Upper lobe of right lung (tissue), 1 donor: Measurements from ENCODE around the gene EFEMP1. TPM values are rescaled to one million over a fixed set of nuclear protein-coding genes. Genes with fewer than 3 reads are reported as not detected.

Experiments used
- ATAC-seq: fragments of 200-7000 bp; cut with Tn5 transposase; one replicate; pipeline ENCODE4 v1.9.1; 2020; ENCODE audit warnings: mild to moderate bottlenecking, moderate library complexity
- DNase-seq: peaks from one replicate; pipeline ENCODE4 v3.0.0-alpha.2; 2020
- H3K27ac ChIP-seq: fragments of 200-600 bp; one replicate; pipeline ENCODE4 v1.8.0; 2022
- H3K27me3 ChIP-seq: fragments of 200-600 bp; one replicate; pipeline ENCODE4 v1.8.0; 2022; ENCODE audit warnings: mild to moderate bottlenecking
- H3K36me3 ChIP-seq: fragments of 200-600 bp; one replicate; pipeline ENCODE4 v1.8.0; 2022
- H3K4me1 ChIP-seq: fragments of 200-600 bp; one replicate; pipeline ENCODE4 v1.8.0; 2022
- H3K4me3 ChIP-seq: fragments of 200-600 bp; one replicate; pipeline ENCODE4 v1.8.0; 2022; ENCODE audit warnings: mild to moderate bottlenecking
- H3K9me3 ChIP-seq: fragments of 200-600 bp; one replicate; pipeline ENCODE4 v1.8.0; 2022
- intact Hi-C: fragments of 100-400 bp; cut with DNase I; formaldehyde crosslinking; loops from one replicate; pipeline ENCODE4 v1.11.0; 2022
- total RNA-seq: library from RNA; stranded (reverse); fragmentation: NEBNext Ultra II Directional; extraction: Animal tissue kit (Norgen Biotek cat#: 25700); gene quantifications from one replicate; pipeline ENCODE4 v1.2.1, GENCODE V29; 2021
- TF ChIP-seq, protein P1 (sequence below): fragments of 200-600 bp; IDR thresholded peaks from one replicate; pipeline ENCODE4 v1.8.0; 2022; ENCODE audit warnings: antibody characterized with exemption
- donor health status: DM: no; HTN: yes; CAD: no; lungs with severe emphysema.

EFEMP1 gene
- total RNA-seq, 1 donor from 2014 or later: 301 TPM

DNA sequence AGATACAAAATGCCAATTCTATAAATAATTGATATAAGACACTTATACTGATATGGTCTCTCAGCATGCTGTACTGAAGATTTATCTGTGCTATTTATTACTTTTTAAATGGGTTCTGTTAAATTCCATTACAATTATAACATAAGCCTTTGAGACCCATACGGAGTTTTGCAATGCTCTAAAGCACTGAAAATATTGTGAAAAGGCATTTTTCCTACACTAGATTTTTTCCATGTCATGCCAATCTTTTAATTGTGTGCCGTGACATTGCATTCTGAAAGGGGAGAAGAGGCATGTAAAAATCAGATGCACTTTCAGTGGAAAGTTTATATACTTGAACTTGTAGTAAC, 46.5 kb downstream of the EFEMP1 start:
- Histone ChIP-seq H3K36me3 (peaks cover 42% of the 10 kb centered on the region), H3K9me3 (no peaks in the 10 kb centered on the region), H3K27ac (no peak overlapping the region), H3K27me3 (no peaks in the 10 kb centered on the region), H3K4me3 (no peak overlapping the region), H3K4me1 (no peaks in the 10 kb centered on the region)
- intact Hi-C loops: no loop called here
- DNase-seq (no peak), ATAC-seq (no peak)
- TF ChIP-seq, protein P1, sequence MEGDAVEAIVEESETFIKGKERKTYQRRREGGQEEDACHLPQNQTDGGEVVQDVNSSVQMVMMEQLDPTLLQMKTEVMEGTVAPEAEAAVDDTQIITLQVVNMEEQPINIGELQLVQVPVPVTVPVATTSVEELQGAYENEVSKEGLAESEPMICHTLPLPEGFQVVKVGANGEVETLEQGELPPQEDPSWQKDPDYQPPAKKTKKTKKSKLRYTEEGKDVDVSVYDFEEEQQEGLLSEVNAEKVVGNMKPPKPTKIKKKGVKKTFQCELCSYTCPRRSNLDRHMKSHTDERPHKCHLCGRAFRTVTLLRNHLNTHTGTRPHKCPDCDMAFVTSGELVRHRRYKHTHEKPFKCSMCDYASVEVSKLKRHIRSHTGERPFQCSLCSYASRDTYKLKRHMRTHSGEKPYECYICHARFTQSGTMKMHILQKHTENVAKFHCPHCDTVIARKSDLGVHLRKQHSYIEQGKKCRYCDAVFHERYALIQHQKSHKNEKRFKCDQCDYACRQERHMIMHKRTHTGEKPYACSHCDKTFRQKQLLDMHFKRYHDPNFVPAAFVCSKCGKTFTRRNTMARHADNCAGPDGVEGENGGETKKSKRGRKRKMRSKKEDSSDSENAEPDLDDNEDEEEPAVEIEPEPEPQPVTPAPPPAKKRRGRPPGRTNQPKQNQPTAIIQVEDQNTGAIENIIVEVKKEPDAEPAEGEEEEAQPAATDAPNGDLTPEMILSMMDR: no peak

DNA sequence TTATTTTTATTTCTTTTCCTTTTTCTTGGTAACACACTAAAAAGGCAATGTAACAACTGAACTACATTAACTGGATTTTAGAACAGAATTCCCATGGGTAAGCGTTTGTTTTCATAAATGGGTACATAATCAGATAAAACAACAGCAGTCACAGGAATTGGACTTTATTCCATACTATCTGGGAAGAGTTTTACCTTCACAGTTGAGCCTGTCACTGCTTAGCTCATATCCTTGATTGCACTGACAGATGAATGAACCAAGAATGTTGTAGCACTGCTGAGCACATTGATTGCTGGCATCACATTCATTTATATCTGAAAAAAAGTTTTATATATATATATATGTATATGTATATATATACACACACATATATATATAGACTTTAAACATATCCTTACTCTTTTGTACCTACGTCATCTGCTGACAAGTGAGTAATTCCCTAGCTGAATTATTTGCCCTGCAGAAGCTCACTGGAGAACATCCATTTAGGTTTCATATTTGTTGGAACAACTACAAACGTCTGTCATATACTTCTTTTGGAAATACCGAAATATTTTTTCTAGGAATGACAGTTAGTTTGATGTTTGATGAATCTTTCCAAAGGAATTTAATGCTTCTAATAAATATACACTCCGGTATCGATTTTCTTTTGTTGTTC, 47.0 kb downstream of the EFEMP1 start:
- DNase-seq (no peak), ATAC-seq (no peak)
- no peaks in the 10 kb centered on the region for H3K9me3 ChIP-seq
- H3K4me1 ChIP-seq: no peaks in the 10 kb centered on the region
- H3K27ac ChIP-seq: no peak overlapping the region
- H3K4me3 ChIP-seq: no peak overlapping the region
- peaks cover 42% of the 10 kb centered on the region for H3K36me3 ChIP-seq
- TF ChIP-seq, protein P1: no peak
- intact Hi-C loops: no loop called here
- no peaks in the 10 kb centered on the region for H3K27me3 ChIP-seq

DNA sequence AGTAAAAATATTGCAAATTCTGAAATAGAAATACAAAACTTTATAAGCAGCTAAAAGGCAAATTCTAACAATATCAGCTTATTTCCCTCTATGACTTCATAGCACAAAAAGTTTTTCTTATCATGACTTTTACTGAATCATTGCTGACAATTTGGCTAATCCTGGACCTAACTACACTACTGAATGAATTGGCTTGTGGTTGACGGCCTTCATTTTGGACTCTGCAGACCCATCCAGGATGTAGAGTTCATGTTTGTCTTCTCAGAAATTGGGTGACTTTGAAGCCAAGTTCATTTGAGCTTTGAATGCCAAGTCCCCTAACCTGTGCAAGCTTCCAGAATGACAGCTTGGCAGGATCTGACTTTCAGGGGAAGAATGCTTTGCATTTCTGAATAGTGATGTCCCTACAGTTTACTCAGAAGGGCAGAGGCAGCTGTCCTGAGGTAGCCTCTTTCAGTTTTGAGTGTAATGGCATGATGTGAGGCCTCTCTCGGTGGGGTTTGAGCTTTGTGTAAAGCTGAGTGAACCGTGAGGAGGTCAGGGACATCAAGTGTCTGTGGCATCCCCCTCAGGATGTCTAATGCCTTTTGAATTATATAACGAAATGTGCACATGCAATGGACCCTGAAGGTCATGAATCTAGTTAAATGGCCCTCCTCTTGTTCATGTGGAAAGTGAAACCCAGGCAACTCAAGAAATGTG, 48.0 kb downstream of the EFEMP1 start:
- H3K36me3 ChIP-seq: peaks cover 38% of the 10 kb centered on the region
- TF ChIP-seq, protein P1: no peak
- intact Hi-C loops: no loop called here
- H3K27me3 ChIP-seq: no peaks in the 10 kb centered on the region
- H3K27ac ChIP-seq: no peak overlapping the region
- H3K9me3 ChIP-seq: no peaks in the 10 kb centered on the region
- H3K4me3 ChIP-seq: no peak overlapping the region
- ATAC-seq (no peak), DNase-seq (no peak)
- H3K4me1 ChIP-seq: no peaks in the 10 kb centered on the region

DNA sequence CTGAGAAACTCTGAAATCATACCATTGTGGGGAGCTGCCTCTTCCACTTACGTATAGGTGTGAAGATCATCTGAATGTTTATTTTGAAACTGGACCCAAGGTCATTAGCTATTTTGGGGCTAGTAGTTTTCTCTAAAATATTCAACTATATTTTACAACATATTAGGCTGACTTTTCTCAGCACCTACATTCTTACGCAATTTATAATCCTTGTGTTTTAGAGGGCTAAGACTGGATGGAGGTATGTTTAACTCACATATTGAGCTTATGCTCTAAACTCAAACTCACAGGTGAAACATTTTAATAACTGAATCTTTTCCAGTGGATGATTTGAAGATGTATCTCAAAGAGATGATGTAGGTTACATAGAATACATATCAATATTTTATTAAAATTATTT, 49.2 kb downstream of the EFEMP1 start:
- Histone ChIP-seq H3K27ac (no peak overlapping the region), H3K9me3 (no peaks in the 10 kb centered on the region), H3K4me1 (no peaks in the 10 kb centered on the region), H3K4me3 (no peak overlapping the region), H3K36me3 (peaks cover 41% of the 10 kb centered on the region), H3K27me3 (no peaks in the 10 kb centered on the region)
- TF ChIP-seq, protein P1: no peak
- DNase-seq (no peak), ATAC-seq (no peak)
- intact Hi-C loops: no loop called here

DNA sequence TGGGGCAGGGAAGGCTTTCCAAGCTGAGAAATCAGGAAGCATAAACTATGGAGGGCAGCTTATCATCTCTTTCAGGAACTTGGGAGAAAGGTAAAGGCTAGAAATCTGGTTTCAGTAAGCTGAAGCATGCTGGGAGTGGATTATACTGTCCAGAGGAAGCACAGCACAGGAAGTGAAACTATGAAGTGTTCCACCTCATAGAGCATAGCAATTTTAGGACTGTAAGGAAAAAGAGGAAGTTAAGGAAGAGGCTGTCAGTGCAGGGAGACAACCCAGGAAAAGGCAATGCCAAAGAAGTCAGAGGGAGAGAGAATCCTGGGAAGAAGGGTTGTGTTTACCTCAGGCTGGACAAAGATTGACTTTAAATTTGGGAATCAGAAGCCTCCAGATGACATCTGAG, 51.9 kb downstream of the EFEMP1 start:
- ATAC-seq (peak; percentile 92), DNase-seq (no peak)
- peaks cover 36% of the 10 kb centered on the region for H3K36me3 ChIP-seq
- TF ChIP-seq, protein P1: no peak
- no peak overlapping the region for H3K4me3 ChIP-seq
- no peak overlapping the region for H3K27ac ChIP-seq
- intact Hi-C loops: no loop called here
- no peaks in the 10 kb centered on the region for H3K4me1 ChIP-seq
- no peaks in the 10 kb centered on the region for H3K9me3 ChIP-seq
- H3K27me3 ChIP-seq: no peaks in the 10 kb centered on the region
